OCI-LY3 (cell line): ENCODE data around the gene LRRC61.

ENCODE experiments used
- CTCF ChIP-seq: fragments of 200-600, 300-600 bp; sonication (generic); IDR thresholded peaks from 2 replicates; pipeline ENCODE4 v1.5.1; 2014; ENCODE audit warnings: antibody characterized with exemption, low read length, low read depth
- EZH2phosphoT487 ChIP-seq: fragments of 200-600 bp; shearing (Covaris generic); IDR thresholded peaks from 2 replicates; pipeline ENCODE4 v1.6.1; 2018; ENCODE audit warnings: antibody characterized with exemption, mixed run types, low read depth

DNA sequence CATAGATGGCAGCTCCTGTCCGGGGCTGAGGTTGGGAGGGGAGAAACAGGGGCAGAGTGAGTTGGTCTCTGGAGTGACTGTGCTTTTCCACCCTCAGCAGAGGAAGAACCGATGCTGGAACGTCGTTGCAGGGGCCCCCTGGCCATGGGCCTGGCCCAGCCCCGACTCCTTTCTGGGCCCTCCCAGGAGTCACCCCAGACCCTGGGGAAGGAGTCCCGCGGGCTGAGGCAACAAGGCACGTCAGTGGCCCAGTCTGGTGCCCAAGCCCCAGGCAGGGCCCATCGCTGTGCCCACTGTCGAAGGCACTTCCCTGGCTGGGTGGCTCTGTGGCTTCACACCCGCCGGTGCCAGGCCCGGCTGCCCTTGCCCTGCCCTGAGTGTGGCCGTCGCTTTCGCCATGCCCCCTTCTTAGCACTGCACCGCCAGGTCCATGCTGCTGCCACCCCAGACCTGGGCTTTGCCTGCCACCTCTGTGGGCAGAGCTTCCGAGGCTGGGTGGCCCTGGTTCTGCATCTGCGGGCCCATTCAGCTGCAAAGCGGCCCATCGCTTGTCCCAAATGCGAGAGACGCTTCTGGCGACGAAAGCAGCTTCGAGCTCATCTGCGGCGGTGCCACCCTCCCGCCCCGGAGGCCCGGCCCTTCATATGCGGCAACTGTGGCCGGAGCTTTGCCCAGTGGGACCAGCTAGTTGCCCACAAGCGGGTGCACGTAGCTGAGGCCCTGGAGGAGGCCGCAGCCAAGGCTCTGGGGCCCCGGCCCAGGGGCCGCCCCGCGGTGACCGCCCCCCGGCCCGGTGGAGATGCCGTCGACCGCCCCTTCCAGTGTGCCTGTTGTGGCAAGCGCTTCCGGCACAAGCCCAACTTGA, 48.2 kb downstream of the LRRC61 start:
- TF ChIP-seq CTCF (no peak), EZH2phosphoT487 (no peak)
